GM10266 (cell line): ENCODE measurements around the gene PRMT7.

ENCODE experiments used
- DNase-seq: peaks from one replicate; pipeline ENCODE4 v3.0.0; 2012; ENCODE audit errors: extremely low spot score
- CTCF ChIP-seq: IDR thresholded peaks from 2 replicates; pipeline ENCODE4 v1.5.1; 2012; ENCODE audit warnings: mild to moderate bottlenecking, low read depth; ENCODE audit not compliant: control insufficient read depth, insufficient read depth; ENCODE audit errors: missing control alignments

The PRMT7 gene

GRCh38 chr16:68349838-68350410 lies 39.1 kb downstream of the PRMT7 start:
- no peak for DNase-seq
- TF ChIP-seq CTCF, result no peak

- DNase-seq, result no peak
- no peak for TF ChIP-seq CTCF
These were observed 40.1 kb downstream of the PRMT7 start for GRCh38 chr16:68350813-68351350.

- no peak for DNase-seq
- no peak for TF ChIP-seq CTCF
These were observed 40.6 kb downstream of the PRMT7 start for GRCh38 chr16:68351463-68351862.

GRCh38 chr16:68351991-68352431 lies 41.2 kb downstream of the PRMT7 start:
- DNase-seq, result no peak
- no peak for TF ChIP-seq CTCF

GRCh38 chr16:68353366-68353765 lies 42.5 kb downstream of the PRMT7 start:
- no peak for DNase-seq
- no peak for TF ChIP-seq CTCF

- no peak for TF ChIP-seq CTCF
- DNase-seq, result no peak
These were observed 44.0 kb downstream of the PRMT7 start for GRCh38 chr16:68354816-68355215.

GRCh38 chr16:68355447-68356248 lies 44.8 kb downstream of the PRMT7 start:
- DNase-seq, result no peak

More at GRCh38 chr16:68355447-68356248, 44.8 kb downstream of the PRMT7 start:
- TF ChIP-seq CTCF, result peak; percentile 16
